Endothelial cell of umbilical vein (primary cell): ENCODE results near the gene TBC1D5.

Source experiments
- CTCF ChIP-seq, 2 donors: IDR thresholded peaks; 1 replicate in 1 of 2; 2 replicates in 1 of 2; pipeline ENCODE4 v1.5.1; 2011; ENCODE audit warnings: low read length in 2 of 2, mild to moderate bottlenecking in 2 of 2, moderate library complexity in 2 of 2, control low read depth in 1 of 2, inconsistent platforms in 1 of 2, low read depth in 1 of 2; ENCODE audit not compliant: insufficient read depth in 1 of 2; ENCODE audit errors: extremely low read depth in 1 of 2
- EZH2 ChIP-seq: IDR thresholded peaks from 2 replicates; pipeline ENCODE4 v1.6.1; 2012; ENCODE audit warnings: borderline replicate concordance, low read depth, mild to moderate bottlenecking, moderate library complexity, low read length, inconsistent platforms; ENCODE audit not compliant: severe bottlenecking
- FOS ChIP-seq: IDR thresholded peaks from 2 replicates; pipeline ENCODE4 v1.6.1; 2011; ENCODE audit warnings: mild to moderate bottlenecking, low read length, moderate library complexity, borderline replicate concordance; ENCODE audit not compliant: insufficient read depth
- GATA2 ChIP-seq: IDR thresholded peaks from 2 replicates; pipeline ENCODE4 v1.7.0; 2011; ENCODE audit warnings: low read depth, mild to moderate bottlenecking, moderate library complexity, mixed read lengths, low read length; ENCODE audit not compliant: insufficient read length, insufficient read depth
- JUN ChIP-seq: IDR thresholded peaks from 2 replicates; pipeline ENCODE4 v1.6.1; 2011; ENCODE audit warnings: borderline replicate concordance, low read depth; ENCODE audit not compliant: insufficient read length, insufficient read depth
- MAX ChIP-seq: IDR thresholded peaks from 2 replicates; pipeline ENCODE4 v1.6.1; 2011; ENCODE audit not compliant: insufficient read depth, insufficient read length
- POLR2A ChIP-seq: IDR thresholded peaks from 2 replicates; pipeline ENCODE4 v1.6.1; 2012; ENCODE audit warnings: low read depth, mild to moderate bottlenecking, control low read depth, low read length

GRCh38 chr3:17151598-17152373 is 590.6 kb downstream of the TBC1D5 start:
- TF ChIP-seq CTCF (IDR thresholded peaks at IDR 0.05; ENCODE audit: extremely low read depth in 1 of 2, insufficient read depth in 1 of 2, low read depth in 1 of 2, low read length in 2 of 2) (no peak), EZH2 (no peak), POLR2A (no peak), GATA2 (no peak), FOS (no peak), MAX (no peak), JUN (no peak)
